K562 (cell line): ENCODE measurements around the gene TBC1D1. TPM values are rescaled to one million over a fixed set of nuclear protein-coding genes. Genes with fewer than 3 reads are reported as not detected.

Experiments
- ATAC-seq: fragments of 200-7000 bp; cut with Tn5 transposase; 3 replicates; pipeline ENCODE4 v1.9.1; 2020; ENCODE audit warnings: moderate library complexity
- BruUV-seq: library from RNA; stranded (reverse); fragments of 400-500 nt; replicated peaks from 2 replicates; lab custom pipeline; 2021; lab: Mats Ljungman, UMichigan
- CTCF ChIA-PET: fragments of 300-600 bp; formaldehyde crosslinking; extraction: SDS; loops from one replicate; lab custom pipeline; 2021; ENCODE audit warnings: low intra/inter-chr PET ratio; lab: Yijun Ruan, JAX
- POLR2A ChIA-PET: fragments of 300-600, 350-650 bp; sonication (Branson Sonifier 250); formaldehyde crosslinking; extraction: SDS; loops from one replicate; lab custom pipeline; 2021; ENCODE audit warnings: antibody characterized with exemption, inconsistent platforms; lab: Yijun Ruan, JAX
- DNase-seq, 4 experiments: peaks; one replicate each; pipeline versions ENCODE4 v3.0.0 to v3.0.0-alpha.2; 2011 to 2018; ENCODE audit warnings: low spot score in 3 of 4, mixed read lengths in 3 of 4; ENCODE audit errors: extremely low read depth in 1 of 4
- FAIRE-seq: peaks from 2 replicates; lab custom pipeline; 2011; peaks lifted over from hg19 to GRCh38; lab: Jason Lieb, UNC
- H2AFZ ChIP-seq: 2 replicates; pipeline ENCODE4 v1.6.0; 2011; ENCODE audit warnings: low read depth, low read length, control low read depth, inconsistent platforms
- H3K27ac ChIP-seq: fragments of 200-600 bp; 3 replicates; pipeline ENCODE4 v1.8.0; 2011; ENCODE audit warnings: low read depth, mild to moderate bottlenecking, control low read depth, inconsistent platforms, low read length, moderate library complexity, mixed read lengths; ENCODE audit errors: extremely low read depth
- H3K27me3 ChIP-seq, 2 experiments: fragments of 300-600 bp in 1 of 2; 2 replicates in 1 of 2; 3 replicates in 1 of 2; pipeline versions ENCODE4 v1.6.0 to v1.8.0; 2011; ENCODE audit warnings: inconsistent platforms in 2 of 2, low read length in 2 of 2, mild to moderate bottlenecking in 1 of 2, mixed read lengths in 1 of 2, moderate library complexity in 1 of 2; ENCODE audit not compliant: control insufficient read depth in 2 of 2, insufficient read depth in 2 of 2
- H3K36me3 ChIP-seq: fragments of 300-600 bp; 3 replicates; pipeline ENCODE4 v1.8.0; 2011; ENCODE audit warnings: mild to moderate bottlenecking, low read length, inconsistent platforms; ENCODE audit not compliant: control insufficient read depth, insufficient read depth
- H3K4me1 ChIP-seq, 2 experiments: fragments of 200-600 bp in 1 of 2; replicated peaks in 1 of 2; 2 replicates in 1 of 2; 3 replicates in 1 of 2; pipeline versions ENCODE4 v1.5.1 to v1.8.0; 2011; ENCODE audit warnings: inconsistent platforms in 2 of 2, low read length in 2 of 2, mild to moderate bottlenecking in 1 of 2, mixed read lengths in 1 of 2, moderate library complexity in 1 of 2; ENCODE audit not compliant: control insufficient read depth in 2 of 2, insufficient read depth in 2 of 2
- H3K4me2 ChIP-seq: 2 replicates; pipeline ENCODE4 v1.6.1; 2011; ENCODE audit warnings: low read length, control low read depth, inconsistent platforms, mixed read lengths; ENCODE audit not compliant: insufficient read depth
- H3K4me3 ChIP-seq: fragments of 200-600 bp; sonication (generic), shearing (Covaris generic); 2 replicates; pipeline ENCODE4 v1.5.1; 2016; ENCODE audit warnings: control low read depth, inconsistent platforms
- H3K79me2 ChIP-seq: fragments of 200-600 bp; 3 replicates; pipeline ENCODE4 v1.8.0; 2011; ENCODE audit warnings: low read length, inconsistent platforms; ENCODE audit not compliant: control insufficient read depth, insufficient read depth
- H3K9ac ChIP-seq, 2 experiments: 2 replicates each; pipeline versions ENCODE4 v1.6.0 to v1.6.1; 2011; ENCODE audit warnings: low read depth in 2 of 2, low read length in 2 of 2, control low read depth in 1 of 2, inconsistent platforms in 1 of 2, mild to moderate bottlenecking in 1 of 2, mixed read lengths in 1 of 2; ENCODE audit not compliant: insufficient read depth in 1 of 2
- H3K9me1 ChIP-seq: one replicate; pipeline ENCODE4 v1.6.0; 2011; ENCODE audit warnings: inconsistent platforms, mild to moderate bottlenecking, low read length, moderate library complexity; ENCODE audit not compliant: control insufficient read depth, insufficient read depth
- H3K9me3 ChIP-seq: replicated peaks from 2 replicates; pipeline ENCODE4 v1.5.1; 2011; ENCODE audit warnings: low read depth, low read length, inconsistent platforms; ENCODE audit not compliant: control insufficient read depth, insufficient read depth
- H4K20me1 ChIP-seq: replicated peaks from 2 replicates; pipeline ENCODE4 v1.6.1; 2011; ENCODE audit warnings: low read length, inconsistent platforms, mixed read lengths; ENCODE audit not compliant: control insufficient read depth, insufficient read depth
- ATF2 ChIP-seq: sonication (generic); formaldehyde crosslinking; IDR thresholded peaks from 2 replicates; pipeline ENCODE4 v1.8.1; 2022; ENCODE audit warnings: missing genetic modification reagents
- CREB3L1 ChIP-seq: fragments of 450-650 bp; IDR thresholded peaks from 2 replicates; pipeline ENCODE4 v1.6.1; 2014; ENCODE audit warnings: low read depth, mild to moderate bottlenecking, moderate library complexity, borderline replicate concordance
- KAT7 ChIP-seq: sonication (generic); formaldehyde crosslinking; IDR thresholded peaks from 2 replicates; pipeline ENCODE4 v1.8.0; 2022; ENCODE audit warnings: missing genetic modification reagents, mild to moderate bottlenecking, borderline replicate concordance
- PHF8 ChIP-seq: fragments of 200-600 bp; sonication (generic); IDR thresholded peaks from 2 replicates; pipeline ENCODE4 v1.6.1; 2012; ENCODE audit warnings: mixed run types, mild to moderate bottlenecking, inconsistent platforms, low read length, moderate library complexity, borderline replicate concordance
- RAD21 ChIP-seq, 2 experiments: fragments of 250-450 bp in 1 of 2; fragments of 450-650 bp in 1 of 2; sonication (Bioruptor Pico) in 1 of 2; formaldehyde crosslinking in 1 of 2; IDR thresholded peaks in 1 of 2; conservative IDR thresholded peaks in 1 of 2; 2 replicates each; pipeline versions ENCODE4 v1.4.0 to v1.8.0; 2020 to 2022; ENCODE audit warnings: mild to moderate bottlenecking in 2 of 2, moderate library complexity in 1 of 2
- SMC3 ChIP-seq: conservative IDR thresholded peaks from 2 replicates; pipeline ENCODE4 v1.6.1; 2011; ENCODE audit warnings: low read depth, low read length, improper control_type of control experiment; ENCODE audit not compliant: insufficient read depth
- XRCC5 ChIP-seq: fragments of 200-400 bp; formaldehyde crosslinking; IDR thresholded peaks from 2 replicates; pipeline ENCODE4 v1.6.1; 2017; ENCODE audit warnings: low read depth, mild to moderate bottlenecking, low read length
- ZNF212 ChIP-seq: fragments of 450-650 bp; formaldehyde crosslinking; IDR thresholded peaks from 2 replicates; pipeline ENCODE4 v1.4.0; 2020; ENCODE audit warnings: mild to moderate bottlenecking
- ZNF41 ChIP-seq: fragments of 250-450 bp; sonication (Bioruptor Pico); conservative IDR thresholded peaks from 2 replicates; pipeline ENCODE4 v1.4.0; 2020; ENCODE audit warnings: mild to moderate bottlenecking
- WGBS: fragments of 100-300 bp; shearing (Covaris generic); methylation state at CpG from one replicate; pipeline ENCODE4 v1.1.6; 2016; ENCODE audit warnings: low coverage, mixed read lengths; ENCODE audit not compliant: insufficient coverage; ENCODE audit errors: missing lambda C conversion rate; 5-methylcytosine and 5-hydroxymethylcytosine counted together
- in situ Hi-C: fragments of 300-500 bp; cut with MboI; formaldehyde crosslinking; loops from 4 replicates; pipeline ENCODE4 v1.15.0; 2018; ENCODE audit warnings: inconsistent platforms, mixed read lengths
- intact Hi-C: fragments of 100-400 bp; cut with micrococcal nuclease; formaldehyde crosslinking; loops from 2 replicates; pipeline ENCODE4 v1.14.2; 2022
- polyA plus RNA-seq, 8 experiments: library from polyadenylated mRNA; depleted of rRNA in 4 of 8; stranded (reverse) in 5 of 8; unstranded in 3 of 8; fragments of >200 nt; fragmentation: Nextera tagmentation in 2 of 8; fragmentation: Illumina TruSeq in 1 of 8; extraction: Ambion mirVana in 2 of 8; extraction: Trizol in 1 of 8; gene quantifications; 2 replicates each; pipeline versions ENCODE4 v1.2.1 to v1.2.3, GENCODE V29; 2011 to 2014; ENCODE audit warnings: inconsistent platforms in 1 of 8, missing spikeins in 1 of 8
- total RNA-seq, 7 experiments: library from RNA; depleted of rRNA in 6 of 7; stranded (reverse); fragments of >200 nt in 6 of 7; fragmentation: Illumina TruSeq in 2 of 7; extraction: Trizol in 2 of 7; gene quantifications; 2 replicates each; pipeline versions ENCODE4 v1.2.1 to v1.2.3, GENCODE V29; 2011 to 2021; ENCODE audit warnings: low replicate concordance in 1 of 7
- TF ChIP-seq, protein P1 (sequence below): fragments of 250-450 bp; sonication (Bioruptor Pico); IDR thresholded peaks from 2 replicates; pipeline ENCODE4 v1.4.0; 2020

TBC1D1 gene
- total and polyA plus RNA-seq, 9 of the 15 experiments (the other 6 are each of a cell fraction or from before 2014, with no cell fraction given) = 0.59 to 14.2 (median 8.8) TPM

DNA sequence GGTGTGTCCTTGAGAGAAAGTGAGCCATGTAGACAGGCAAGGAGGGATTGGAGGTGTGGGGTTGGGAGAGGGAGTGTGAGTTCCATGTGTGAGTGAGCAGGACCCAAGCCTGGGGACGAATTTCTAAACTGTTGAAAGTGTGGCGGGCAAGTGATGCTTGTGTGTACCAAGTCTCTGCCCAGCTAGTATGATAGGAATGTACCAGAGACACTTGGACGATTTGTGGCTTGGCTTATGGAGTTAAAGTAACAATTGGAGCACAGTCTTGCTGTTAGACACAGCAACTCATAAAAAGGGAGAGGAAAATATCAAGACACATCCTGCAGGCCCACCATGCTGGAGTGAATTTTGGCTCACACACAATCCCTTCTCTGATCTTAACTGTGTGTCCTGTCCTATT, 77.9 kb downstream of the TBC1D1 start:
- TF ChIP-seq, protein P1, sequence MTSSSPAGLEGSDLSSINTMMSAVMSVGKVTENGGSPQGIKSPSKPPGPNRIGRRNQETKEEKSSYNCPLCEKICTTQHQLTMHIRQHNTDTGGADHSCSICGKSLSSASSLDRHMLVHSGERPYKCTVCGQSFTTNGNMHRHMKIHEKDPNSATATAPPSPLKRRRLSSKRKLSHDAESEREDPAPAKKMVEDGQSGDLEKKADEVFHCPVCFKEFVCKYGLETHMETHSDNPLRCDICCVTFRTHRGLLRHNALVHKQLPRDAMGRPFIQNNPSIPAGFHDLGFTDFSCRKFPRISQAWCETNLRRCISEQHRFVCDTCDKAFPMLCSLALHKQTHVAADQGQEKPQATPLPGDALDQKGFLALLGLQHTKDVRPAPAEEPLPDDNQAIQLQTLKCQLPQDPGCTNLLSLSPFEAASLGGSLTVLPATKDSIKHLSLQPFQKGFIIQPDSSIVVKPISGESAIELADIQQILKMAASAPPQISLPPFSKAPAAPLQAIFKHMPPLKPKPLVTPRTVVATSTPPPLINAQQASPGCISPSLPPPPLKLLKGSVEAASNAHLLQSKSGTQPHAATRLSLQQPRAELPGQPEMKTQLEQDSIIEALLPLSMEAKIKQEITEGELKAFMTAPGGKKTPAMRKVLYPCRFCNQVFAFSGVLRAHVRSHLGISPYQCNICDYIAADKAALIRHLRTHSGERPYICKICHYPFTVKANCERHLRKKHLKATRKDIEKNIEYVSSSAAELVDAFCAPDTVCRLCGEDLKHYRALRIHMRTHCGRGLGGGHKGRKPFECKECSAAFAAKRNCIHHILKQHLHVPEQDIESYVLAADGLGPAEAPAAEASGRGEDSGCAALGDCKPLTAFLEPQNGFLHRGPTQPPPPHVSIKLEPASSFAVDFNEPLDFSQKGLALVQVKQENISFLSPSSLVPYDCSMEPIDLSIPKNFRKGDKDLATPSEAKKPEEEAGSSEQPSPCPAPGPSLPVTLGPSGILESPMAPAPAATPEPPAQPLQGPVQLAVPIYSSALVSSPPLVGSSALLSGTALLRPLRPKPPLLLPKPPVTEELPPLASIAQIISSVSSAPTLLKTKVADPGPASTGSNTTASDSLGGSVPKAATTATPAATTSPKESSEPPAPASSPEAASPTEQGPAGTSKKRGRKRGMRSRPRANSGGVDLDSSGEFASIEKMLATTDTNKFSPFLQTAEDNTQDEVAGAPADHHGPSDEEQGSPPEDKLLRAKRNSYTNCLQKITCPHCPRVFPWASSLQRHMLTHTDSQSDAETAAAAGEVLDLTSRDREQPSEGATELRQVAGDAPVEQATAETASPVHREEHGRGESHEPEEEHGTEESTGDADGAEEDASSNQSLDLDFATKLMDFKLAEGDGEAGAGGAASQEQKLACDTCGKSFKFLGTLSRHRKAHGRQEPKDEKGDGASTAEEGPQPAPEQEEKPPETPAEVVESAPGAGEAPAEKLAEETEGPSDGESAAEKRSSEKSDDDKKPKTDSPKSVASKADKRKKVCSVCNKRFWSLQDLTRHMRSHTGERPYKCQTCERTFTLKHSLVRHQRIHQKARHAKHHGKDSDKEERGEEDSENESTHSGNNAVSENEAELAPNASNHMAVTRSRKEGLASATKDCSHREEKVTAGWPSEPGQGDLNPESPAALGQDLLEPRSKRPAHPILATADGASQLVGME (CRISPR knock-in tag) = no peak
- TF ChIP-seq RAD21 (CRISPR knock-in tag; conservative IDR thresholded peaks at IDR 0.05 in 1 of 2, IDR thresholded peaks at IDR 0.05 in 1 of 2) (no peak), XRCC5 (no peak), KAT7 (CRISPR knock-in tag) (no peak), SMC3 (no peak), ZNF41 (CRISPR knock-in tag) (no peak), ZNF212 (CRISPR knock-in tag) (no peak), PHF8 (no peak), CREB3L1 (no peak), ATF2 (CRISPR knock-in tag) (no peak)
- no TSS peak for BruUV-seq
- Histone ChIP-seq H3K4me3 (no peak overlapping the region), H3K4me1 (no peaks in the 10 kb centered on the region), H3K27ac (no peak overlapping the region), H4K20me1 (no peaks in the 10 kb centered on the region), H2AFZ (no peak overlapping the region), H3K36me3 (no peaks in the 10 kb centered on the region), H3K9me3 (no peaks in the 10 kb centered on the region), H3K79me2 (no peaks in the 10 kb centered on the region), H3K9me1 (no peaks in the 10 kb centered on the region), H3K27me3 (peaks cover 10 to 21% of the 10 kb centered on the region in 2 experiments; a peak in 4 of 5 replicates), H3K4me2 (no peak overlapping the region), H3K9ac (no peak overlapping the region)
- POLR2A ChIA-PET = no interaction called here
- in situ Hi-C loops = no loop called here
- ATAC-seq (no peak), DNase-seq (no peak), FAIRE-seq (no peak)
- intact Hi-C loops = no loop called here
- CTCF ChIA-PET = no interaction called here
- 5% methylated on average over 3 of the region's 3 CpGs for WGBS
